GM13976 (cell line): ENCODE measurements around the gene NDUFB10.
A peak's percentile ranks its signal among the peaks of the same experiment; 100 is the strongest.
"Not testable (repeated sequence)": the region's sequence is repeated elsewhere in the genome, so short reads cannot be mapped to it uniquely, and the experiment has no call there.

Experiments
- DNase-seq: peaks from one replicate; pipeline ENCODE4 v3.0.0; 2012; ENCODE audit warnings: low spot score
- in situ Hi-C: fragments of 300-500 bp; cut with MboI; formaldehyde crosslinking; loops from one replicate; pipeline ENCODE4 v1.12.0; 2022; ENCODE audit warnings: low sequenced_read_pairs, mixed read lengths, inconsistent platforms; ENCODE audit not compliant: unreplicated experiment
- TF ChIP-seq, protein P1 (sequence below): IDR thresholded peaks from 2 replicates; pipeline ENCODE4 v1.5.1; 2012; ENCODE audit warnings: borderline replicate concordance, mild to moderate bottlenecking; ENCODE audit not compliant: insufficient read depth; ENCODE audit errors: extremely low read depth, missing control alignments, control extremely low read depth

NDUFB10 gene

DNA sequence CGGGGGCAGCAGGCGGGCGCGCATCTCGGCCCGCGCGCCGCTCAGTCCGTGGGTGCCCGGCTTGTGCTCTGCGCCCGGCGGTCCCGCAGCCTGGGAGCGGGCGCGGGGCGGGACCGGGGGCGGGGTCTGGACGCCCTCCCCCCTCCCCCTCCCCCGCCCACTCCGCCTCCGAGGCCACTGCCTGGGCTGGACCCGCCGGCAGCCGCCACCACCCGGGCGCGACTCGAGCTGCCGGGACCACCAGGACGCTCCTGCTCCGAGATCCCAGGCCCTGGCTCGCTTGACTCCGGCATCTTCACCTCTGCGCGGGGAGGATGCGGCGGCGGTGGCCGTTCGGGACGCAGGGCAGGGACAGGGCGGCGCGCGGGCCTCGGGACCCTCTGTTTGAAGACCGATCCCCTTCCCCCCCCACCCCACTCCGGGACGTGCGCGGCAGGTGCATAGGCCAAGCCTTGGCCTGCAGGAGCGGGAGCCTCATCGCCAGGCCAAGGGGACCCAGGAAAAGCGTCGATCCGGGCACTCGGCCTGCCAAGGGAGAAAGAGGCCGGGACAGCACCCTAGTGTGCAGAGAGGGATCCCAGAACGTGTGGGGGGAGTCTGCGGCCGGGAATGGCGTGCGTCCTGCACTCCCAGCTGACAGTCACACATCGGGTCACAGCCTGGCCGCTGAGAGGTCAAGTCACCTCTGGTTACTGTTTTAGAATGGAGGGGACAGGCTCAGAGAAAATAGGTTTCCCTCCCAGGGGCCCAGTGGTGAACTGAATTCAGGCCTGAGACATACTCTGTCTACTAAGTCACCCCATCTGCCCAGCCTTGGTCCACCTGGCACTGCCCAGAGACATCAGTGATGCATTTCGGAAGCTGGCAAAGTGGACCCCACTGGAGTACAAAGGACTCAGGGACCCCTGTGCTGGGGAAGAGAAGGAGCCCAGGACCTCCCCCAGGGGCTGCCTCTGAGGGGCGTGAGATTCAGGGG lies 40.7 kb upstream of the NDUFB10 start, which contains the start of gene HS3ST6:
TSS of gene HS3ST6 (minus strand) at position 65 of the 976 bp plus-strand sequence. CDS start 92 bp downstream, outside the sequence.
- TF ChIP-seq, protein P1, sequence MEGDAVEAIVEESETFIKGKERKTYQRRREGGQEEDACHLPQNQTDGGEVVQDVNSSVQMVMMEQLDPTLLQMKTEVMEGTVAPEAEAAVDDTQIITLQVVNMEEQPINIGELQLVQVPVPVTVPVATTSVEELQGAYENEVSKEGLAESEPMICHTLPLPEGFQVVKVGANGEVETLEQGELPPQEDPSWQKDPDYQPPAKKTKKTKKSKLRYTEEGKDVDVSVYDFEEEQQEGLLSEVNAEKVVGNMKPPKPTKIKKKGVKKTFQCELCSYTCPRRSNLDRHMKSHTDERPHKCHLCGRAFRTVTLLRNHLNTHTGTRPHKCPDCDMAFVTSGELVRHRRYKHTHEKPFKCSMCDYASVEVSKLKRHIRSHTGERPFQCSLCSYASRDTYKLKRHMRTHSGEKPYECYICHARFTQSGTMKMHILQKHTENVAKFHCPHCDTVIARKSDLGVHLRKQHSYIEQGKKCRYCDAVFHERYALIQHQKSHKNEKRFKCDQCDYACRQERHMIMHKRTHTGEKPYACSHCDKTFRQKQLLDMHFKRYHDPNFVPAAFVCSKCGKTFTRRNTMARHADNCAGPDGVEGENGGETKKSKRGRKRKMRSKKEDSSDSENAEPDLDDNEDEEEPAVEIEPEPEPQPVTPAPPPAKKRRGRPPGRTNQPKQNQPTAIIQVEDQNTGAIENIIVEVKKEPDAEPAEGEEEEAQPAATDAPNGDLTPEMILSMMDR = no peak
- in situ Hi-C loops = no loop called here
- no peak for DNase-seq

DNA sequence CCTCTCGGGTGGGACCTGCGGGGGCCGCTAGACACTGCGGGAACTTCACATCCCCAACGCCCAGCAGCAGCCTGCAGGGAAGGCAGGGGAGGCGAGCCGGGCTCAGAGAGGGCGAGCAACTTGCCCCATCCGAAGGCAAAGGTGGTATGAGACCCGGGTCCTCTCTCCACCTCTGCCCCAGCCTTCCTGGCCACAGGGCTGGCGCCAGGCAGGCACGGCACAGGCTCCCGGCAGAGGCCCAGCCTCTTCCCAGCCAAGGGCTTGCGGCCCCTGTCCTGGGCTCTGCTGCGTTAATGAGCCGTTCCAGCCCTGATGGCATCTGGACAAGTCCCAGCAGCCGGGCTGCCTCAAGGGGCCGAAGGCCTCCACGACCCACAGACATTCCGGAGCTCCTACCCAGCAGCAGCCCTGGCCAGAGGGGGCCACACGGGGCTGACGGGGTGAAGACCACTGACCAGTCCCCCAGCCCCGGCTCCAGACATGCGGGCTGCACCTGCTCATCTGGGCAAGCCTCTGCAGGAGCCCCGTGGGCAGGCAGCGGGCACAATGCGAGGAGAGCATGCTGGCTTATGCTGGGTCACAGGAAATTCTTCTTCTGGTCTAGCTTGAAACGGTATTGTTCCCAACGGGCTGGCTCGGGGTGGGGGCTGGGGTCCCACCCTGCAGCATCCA lies 39.9 kb upstream of the NDUFB10 start:
- TF ChIP-seq, protein P1 = no peak
- in situ Hi-C loops = no loop called here
- no peak for DNase-seq

DNA sequence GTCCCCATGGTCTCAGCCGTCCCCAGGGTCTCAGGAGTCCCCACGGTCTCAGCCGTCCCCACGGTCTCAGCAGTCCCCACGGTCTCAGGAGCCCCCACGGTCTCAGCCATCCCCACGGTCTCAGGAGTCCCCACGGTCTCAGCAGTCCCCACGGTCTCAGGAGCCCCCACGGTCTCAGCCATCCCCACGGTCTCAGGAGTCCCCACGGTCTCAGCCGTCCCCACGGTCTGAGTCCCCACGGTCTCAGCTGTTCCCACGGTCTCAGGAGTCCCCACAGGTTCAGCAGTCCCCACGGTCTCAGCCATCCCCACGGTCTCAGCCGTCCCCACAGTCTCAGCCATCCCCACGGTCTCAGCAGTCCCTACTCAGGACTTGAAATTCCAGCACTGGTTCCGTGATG lies 39.2 kb upstream of the NDUFB10 start:
- in situ Hi-C loops = not testable (repeated sequence)

DNA sequence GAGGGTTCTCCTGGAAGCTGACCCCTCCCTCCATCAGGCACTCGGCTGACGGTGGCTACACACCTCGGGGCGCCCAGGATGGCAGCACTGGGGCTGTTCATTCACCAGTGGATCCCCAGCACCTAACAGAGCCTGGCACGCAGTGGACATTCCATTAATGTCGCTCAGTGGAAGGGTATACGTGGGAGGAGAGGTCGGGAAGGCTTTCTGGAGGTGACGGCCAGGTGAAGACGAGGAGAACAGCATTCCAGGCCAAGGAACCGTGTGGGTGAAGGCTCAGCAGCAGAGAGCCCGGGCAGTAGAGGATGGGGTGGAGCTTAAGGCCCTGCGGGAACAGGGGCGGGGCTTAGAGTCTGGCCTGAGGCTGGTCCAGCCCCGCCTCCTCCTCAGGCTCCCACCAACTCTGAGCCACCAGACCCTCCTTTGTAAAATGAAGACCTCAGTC lies 38.6 kb upstream of the NDUFB10 start:
- TF ChIP-seq, protein P1 = no peak
- in situ Hi-C loops = no loop called here
- DNase-seq = no peak

More for the DNA sequence above, 39.2 kb upstream of the NDUFB10 start:
- not testable (repeated sequence) for DNase-seq

DNA sequence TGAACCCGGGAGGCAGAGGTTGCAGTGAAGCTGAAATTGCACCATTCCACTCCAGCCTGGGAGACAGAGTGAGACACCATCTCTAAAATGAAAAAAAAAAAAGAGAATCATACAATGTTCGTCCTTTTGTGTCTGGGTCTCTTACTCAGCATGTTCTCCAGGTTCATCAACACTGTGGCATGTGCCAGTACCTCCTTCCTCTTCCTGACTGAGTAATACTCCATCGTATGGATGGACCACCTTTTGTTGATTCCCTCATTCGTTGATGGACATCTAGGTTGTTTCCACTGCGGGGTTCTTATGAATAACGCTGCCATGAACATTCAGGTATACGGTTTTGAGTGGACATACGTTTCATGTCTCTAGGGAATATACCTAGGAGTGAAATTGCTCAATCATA lies 37.0 kb upstream of the NDUFB10 start:
- TF ChIP-seq, protein P1 = no peak
- no peak for DNase-seq
- in situ Hi-C loops = no loop called here

DNA sequence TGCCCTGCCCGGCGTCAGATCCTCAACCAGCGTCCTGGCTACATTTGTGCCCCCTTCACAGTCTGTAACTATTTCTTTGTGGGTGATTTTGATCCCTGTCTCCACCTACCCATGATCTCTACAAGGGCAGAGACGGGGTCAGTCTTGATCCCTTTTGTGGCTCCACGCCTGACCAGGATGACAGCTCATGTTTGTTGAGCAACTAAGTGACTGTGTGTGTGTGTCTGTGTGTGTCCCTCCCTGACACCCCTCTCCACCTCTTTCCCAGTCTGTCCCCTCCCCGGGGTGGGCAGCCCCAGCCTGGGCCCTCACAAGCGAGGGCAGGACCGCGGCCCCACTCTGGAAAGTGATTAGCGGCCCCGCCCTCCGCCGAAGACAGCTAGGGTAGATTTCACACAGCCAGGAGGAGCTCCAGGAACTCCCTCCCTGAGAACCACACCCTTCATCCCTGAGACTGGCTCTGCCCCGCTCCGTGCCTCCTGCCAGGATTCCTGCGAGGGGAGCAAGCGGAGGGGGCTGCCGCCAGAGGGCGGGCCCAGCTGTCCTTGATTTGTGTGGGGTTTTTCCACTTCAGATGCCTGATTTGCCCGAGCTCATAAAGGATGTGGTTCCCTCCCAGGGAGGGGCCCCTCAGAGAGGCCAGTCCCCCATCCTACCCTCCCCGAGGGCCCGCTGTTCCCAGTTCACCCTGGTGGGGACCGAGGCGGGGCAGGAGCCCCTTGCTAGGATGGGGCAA lies 35.9 kb upstream of the NDUFB10 start:
- TF ChIP-seq, protein P1 = peak; percentile 1
- no peak for DNase-seq
- in situ Hi-C loops = no loop called here
